KMS-11 (cell line): ENCODE data around the gene MPZ.

Experiments
- H2AFZ ChIP-seq: fragments of 200-600 bp; sonication (generic); 2 replicates; pipeline ENCODE4 v1.6.1; 2016; ENCODE audit warnings: antibody characterized with exemption, mixed run types, low read depth
- H3K27ac ChIP-seq: fragments of 200-600 bp; sonication (generic); 2 replicates; pipeline ENCODE4 v1.6.1; 2016; ENCODE audit warnings: mild to moderate bottlenecking, mixed run types
- H3K27me3 ChIP-seq: fragments of 200-600 bp; sonication (generic); 2 replicates; pipeline ENCODE4 v1.6.1; 2017; ENCODE audit warnings: mild to moderate bottlenecking, low read depth, mixed run types, moderate library complexity; ENCODE audit not compliant: insufficient read depth
- H3K36me3 ChIP-seq: fragments of 200-600 bp; sonication (generic); 2 replicates; pipeline ENCODE4 v1.6.1; 2017; ENCODE audit warnings: mild to moderate bottlenecking, mixed run types; ENCODE audit not compliant: insufficient read depth
- H3K4me1 ChIP-seq: fragments of 200-600 bp; sonication (generic); 2 replicates; pipeline ENCODE4 v1.6.1; 2016; ENCODE audit warnings: mild to moderate bottlenecking, low read depth, mixed run types; ENCODE audit not compliant: poor library complexity, severe bottlenecking
- H3K4me2 ChIP-seq: fragments of 200-600 bp; sonication (generic); 2 replicates; pipeline ENCODE4 v1.7.0; 2016; ENCODE audit warnings: mild to moderate bottlenecking, mixed run types
- H3K4me3 ChIP-seq: fragments of 200-600 bp; sonication (generic); IDR thresholded peaks from 2 replicates; pipeline ENCODE4 v1.6.1; 2017; ENCODE audit warnings: low read depth, low read length, mixed read lengths; ENCODE audit not compliant: insufficient read depth
- H3K79me2 ChIP-seq: fragments of 200-600 bp; sonication (generic); 2 replicates; pipeline ENCODE4 v1.6.1; 2016; ENCODE audit warnings: low read depth, mixed run types; ENCODE audit not compliant: insufficient read depth
- H3K9ac ChIP-seq: fragments of 200-600 bp; sonication (generic); 2 replicates; pipeline ENCODE4 v1.6.1; 2016; ENCODE audit warnings: mild to moderate bottlenecking, mixed run types
- H4K20me1 ChIP-seq: fragments of 200-600 bp; sonication (generic); 2 replicates; pipeline ENCODE4 v1.6.1; 2016; ENCODE audit warnings: mild to moderate bottlenecking, mixed run types; ENCODE audit not compliant: insufficient read depth
- TF ChIP-seq, protein P1 (sequence below): fragments of 200-600 bp; sonication (generic); conservative IDR thresholded peaks from 2 replicates; pipeline ENCODE4 v1.6.1; 2017; ENCODE audit warnings: low read depth, mild to moderate bottlenecking, antibody characterized with exemption, low read length, moderate library complexity, mixed read lengths

MPZ gene

GRCh38 chr1:161265305-161265704, 44.5 kb downstream of the MPZ start:
- Histone ChIP-seq H3K36me3 (no peaks in the 10 kb centered on the region), H3K27me3 (no peaks in the 10 kb centered on the region; the same call in 1 of the 2 replicates), H3K27ac (no peak overlapping the region), H3K4me1 (no peaks in the 10 kb centered on the region), H3K4me3 (no peak overlapping the region), H3K79me2 (no peaks in the 10 kb centered on the region), H3K4me2 (no peak overlapping the region), H4K20me1 (no peaks in the 10 kb centered on the region), H3K9ac (no peak overlapping the region), H2AFZ (no peak overlapping the region)
- TF ChIP-seq, protein P1, sequence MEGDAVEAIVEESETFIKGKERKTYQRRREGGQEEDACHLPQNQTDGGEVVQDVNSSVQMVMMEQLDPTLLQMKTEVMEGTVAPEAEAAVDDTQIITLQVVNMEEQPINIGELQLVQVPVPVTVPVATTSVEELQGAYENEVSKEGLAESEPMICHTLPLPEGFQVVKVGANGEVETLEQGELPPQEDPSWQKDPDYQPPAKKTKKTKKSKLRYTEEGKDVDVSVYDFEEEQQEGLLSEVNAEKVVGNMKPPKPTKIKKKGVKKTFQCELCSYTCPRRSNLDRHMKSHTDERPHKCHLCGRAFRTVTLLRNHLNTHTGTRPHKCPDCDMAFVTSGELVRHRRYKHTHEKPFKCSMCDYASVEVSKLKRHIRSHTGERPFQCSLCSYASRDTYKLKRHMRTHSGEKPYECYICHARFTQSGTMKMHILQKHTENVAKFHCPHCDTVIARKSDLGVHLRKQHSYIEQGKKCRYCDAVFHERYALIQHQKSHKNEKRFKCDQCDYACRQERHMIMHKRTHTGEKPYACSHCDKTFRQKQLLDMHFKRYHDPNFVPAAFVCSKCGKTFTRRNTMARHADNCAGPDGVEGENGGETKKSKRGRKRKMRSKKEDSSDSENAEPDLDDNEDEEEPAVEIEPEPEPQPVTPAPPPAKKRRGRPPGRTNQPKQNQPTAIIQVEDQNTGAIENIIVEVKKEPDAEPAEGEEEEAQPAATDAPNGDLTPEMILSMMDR, result no peak

GRCh38 chr1:161261261-161262235, 48.2 kb downstream of the MPZ start:
- no peak overlapping the region for H3K4me2 ChIP-seq
- no peaks in the 10 kb centered on the region for H3K36me3 ChIP-seq
- no peak overlapping the region for H3K9ac ChIP-seq
- H3K4me3 ChIP-seq, result no peak overlapping the region
- no peaks in the 10 kb centered on the region for H3K4me1 ChIP-seq
- no peaks in the 10 kb centered on the region for H3K79me2 ChIP-seq
- H2AFZ ChIP-seq, result no peak overlapping the region
- H3K27ac ChIP-seq, result no peak overlapping the region
- no peaks in the 10 kb centered on the region; the same call in 1 of the 2 replicates for H3K27me3 ChIP-seq
- H4K20me1 ChIP-seq, result no peaks in the 10 kb centered on the region
- TF ChIP-seq, protein P1, result no peak

DNA sequence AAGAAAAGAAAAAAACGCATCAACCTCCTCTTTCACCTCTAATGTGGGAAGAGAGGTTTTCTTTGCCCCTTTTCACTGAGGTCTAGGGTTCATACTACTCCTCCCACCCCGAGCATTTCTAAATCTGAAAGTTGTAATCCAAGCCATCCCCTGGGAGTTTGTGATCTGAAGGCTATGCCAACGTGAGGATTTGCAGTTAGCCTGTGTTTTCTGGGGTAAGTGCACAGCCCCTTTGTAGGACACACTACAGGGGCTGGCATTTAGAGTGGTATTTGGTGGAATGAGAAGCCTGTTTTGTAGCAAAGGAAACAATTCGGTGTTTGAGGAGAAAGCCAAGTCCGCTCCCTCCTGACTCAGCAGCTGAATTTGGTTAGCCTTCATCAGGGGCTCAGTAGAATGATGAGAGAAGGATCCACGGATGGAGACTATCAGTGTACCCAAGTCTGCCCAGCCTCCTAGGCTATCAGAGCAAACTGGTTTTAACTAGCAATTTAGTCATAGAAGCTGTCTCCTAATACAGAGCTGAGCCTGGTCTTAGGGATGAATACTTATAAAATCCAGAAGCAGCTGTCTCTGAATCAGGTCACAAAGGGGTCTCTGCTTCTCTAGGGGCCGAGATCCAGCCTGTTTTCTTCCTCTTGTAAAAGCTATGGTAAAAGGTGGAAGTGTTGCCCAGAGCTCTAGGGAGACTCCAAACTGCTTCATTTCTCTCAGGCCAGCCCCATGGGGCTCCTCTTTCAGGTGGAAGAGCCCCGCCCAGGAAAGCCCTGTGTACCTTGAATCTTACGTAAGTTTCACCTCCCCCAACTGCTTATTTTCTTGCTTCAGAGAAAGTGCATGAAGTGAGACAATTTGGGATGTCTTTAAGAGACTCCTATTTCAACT, 49.1 kb downstream of the MPZ start:
- Histone ChIP-seq H3K27me3 (no peaks in the 10 kb centered on the region; the same call in 1 of the 2 replicates), H3K4me3 (no peak overlapping the region), H3K4me2 (no peak overlapping the region), H3K27ac (no peak overlapping the region), H4K20me1 (no peaks in the 10 kb centered on the region), H3K79me2 (no peaks in the 10 kb centered on the region), H2AFZ (no peak overlapping the region), H3K9ac (no peak overlapping the region), H3K4me1 (no peaks in the 10 kb centered on the region), H3K36me3 (no peaks in the 10 kb centered on the region)
- TF ChIP-seq, protein P1, result no peak

DNA sequence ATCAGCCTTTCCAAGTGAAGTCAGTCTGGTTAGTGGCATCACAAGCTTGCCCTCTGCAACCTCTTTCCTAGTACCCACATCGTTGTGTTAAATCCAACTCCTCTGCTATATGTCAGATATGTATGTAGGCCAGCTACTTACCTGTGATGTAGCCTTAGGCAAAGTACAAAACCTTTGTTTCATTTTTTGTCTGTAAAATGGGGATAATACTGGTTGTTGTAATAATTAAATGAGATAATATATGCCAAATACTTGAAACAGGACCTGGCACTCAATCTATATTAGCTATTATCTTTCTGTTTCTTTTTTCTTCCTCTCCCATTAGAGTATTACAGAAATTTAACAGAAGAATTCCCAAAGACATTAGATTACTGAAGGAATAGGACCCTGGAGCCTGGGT, 50.0 kb downstream of the MPZ start:
- Histone ChIP-seq H3K27me3 (no peaks in the 10 kb centered on the region; the same call in 1 of the 2 replicates), H3K36me3 (no peaks in the 10 kb centered on the region), H4K20me1 (no peaks in the 10 kb centered on the region), H3K4me3 (no peak overlapping the region), H3K9ac (no peak overlapping the region), H3K79me2 (no peaks in the 10 kb centered on the region), H3K27ac (no peak overlapping the region), H3K4me1 (no peaks in the 10 kb centered on the region), H3K4me2 (no peak overlapping the region), H2AFZ (no peak overlapping the region)
- TF ChIP-seq, protein P1, result no peak
